ENCODE measurements around the gene STOML1. TPM values are rescaled to one million over a fixed set of nuclear protein-coding genes. Genes with fewer than 3 reads are reported as not detected.

The STOML1 gene
- total RNA-seq, 4 donors from 2014 or later = 0.75 to 14.6 (median 4.5) TPM

- Histone ChIP-seq H3K9me3 (no peaks in the 10 kb centered on the region), H3K4me3 (no peak overlapping the region), H3K36me3 (no peaks in the 10 kb centered on the region), H3K27me3 (no peaks in the 10 kb centered on the region), H3K4me1 (peaks cover 8 to 19% (median 10%) of the 10 kb centered on the region in 4 donors), H3K27ac (no peak overlapping the region)
- in situ Hi-C loops (cut with MboI; ENCODE audit: low pct_ligation_motif_present in 1 of 4, low pct_unique_long_range_greater_than_20kb in 1 of 4, low sequenced_read_pairs in 3 of 4) = loop anchor here in 1 of 4 donors (25.0 kb wide), 1 partner anchor 363 kb away; no protein-coding TSS in a partner anchor
- DNase-seq = no peak
- intact Hi-C loops (cut with DNase I; ENCODE audit: low total_unique reads) = no loop called here
- 86% methylated on average over 4 of the region's 4 CpGs; no CpG with 5 or more reads in 1 of the 2 donors for WGBS, 2 donors (ENCODE audit: low coverage in 1 of 2)
- TF ChIP-seq POLR2AphosphoS5 (IDR thresholded peaks at IDR 0.05) (no peak), CTCF (IDR thresholded peaks at IDR 0.05) (no peak), POLR2A (IDR thresholded peaks at IDR 0.05) (no peak), EP300 (IDR thresholded peaks at IDR 0.05; ENCODE audit: low read depth) (no peak)
Measured at GRCh38 chr15:73948982-73949381, 43.1 kb downstream of the STOML1 start.

GRCh38 chr15:73948396-73948795 lies 43.7 kb downstream of the STOML1 start:
- in situ Hi-C loops (cut with MboI; ENCODE audit: low pct_ligation_motif_present in 1 of 4, low pct_unique_long_range_greater_than_20kb in 1 of 4, low sequenced_read_pairs in 3 of 4) = loop anchor here in 1 of 4 donors (25.0 kb wide), 1 partner anchor 364 kb away; no protein-coding TSS in a partner anchor

GRCh38 chr15:73947651-73948050 lies 44.4 kb downstream of the STOML1 start:
- H3K4me3 ChIP-seq = no peak overlapping the region
- TF ChIP-seq POLR2A (IDR thresholded peaks at IDR 0.05) (no peak), EP300 (IDR thresholded peaks at IDR 0.05; ENCODE audit: low read depth) (no peak), POLR2AphosphoS5 (IDR thresholded peaks at IDR 0.05) (no peak), CTCF (IDR thresholded peaks at IDR 0.05) (no peak)
- intact Hi-C loops (cut with DNase I; ENCODE audit: low total_unique reads) (no loop called here), in situ Hi-C loops (cut with MboI; ENCODE audit: low pct_ligation_motif_present in 1 of 4, low pct_unique_long_range_greater_than_20kb in 1 of 4, low sequenced_read_pairs in 3 of 4) (loop anchor here in 1 of 4 donors (25.0 kb wide), 1 partner anchor 365 kb away; no protein-coding TSS in a partner anchor)
- no peaks in the 10 kb centered on the region for H3K36me3 ChIP-seq
- 93 to 100% methylated on average over 1 to 9 of the region's 9 CpGs for WGBS, 2 donors (ENCODE audit: low coverage in 1 of 2)
- peaks cover 8 to 19% (median 10%) of the 10 kb centered on the region in 4 donors for H3K4me1 ChIP-seq
- no peaks in the 10 kb centered on the region for H3K27me3 ChIP-seq
- H3K9me3 ChIP-seq = no peaks in the 10 kb centered on the region
- DNase-seq = no peak
- H3K27ac ChIP-seq = no peak overlapping the region

More at GRCh38 chr15:73948396-73948795, 43.7 kb downstream of the STOML1 start:
- Histone ChIP-seq H3K4me1 (peaks cover 8 to 19% (median 10%) of the 10 kb centered on the region in 4 donors), H3K9me3 (no peaks in the 10 kb centered on the region), H3K27me3 (no peaks in the 10 kb centered on the region), H3K27ac (no peak overlapping the region), H3K36me3 (no peaks in the 10 kb centered on the region), H3K4me3 (no peak overlapping the region)
- WGBS, 2 donors (ENCODE audit: low coverage in 1 of 2) = 85% methylated on average over 4 of the region's 4 CpGs; no CpG with 5 or more reads in 1 of the 2 donors
- TF ChIP-seq EP300 (IDR thresholded peaks at IDR 0.05; ENCODE audit: low read depth) = no peak
- TF ChIP-seq CTCF (IDR thresholded peaks at IDR 0.05) = no peak
- no peak for TF ChIP-seq POLR2A (IDR thresholded peaks at IDR 0.05)
- no peak for TF ChIP-seq POLR2AphosphoS5 (IDR thresholded peaks at IDR 0.05)
- intact Hi-C loops (cut with DNase I; ENCODE audit: low total_unique reads) = no loop called here
- DNase-seq = no peak

- no peak for DNase-seq
- in situ Hi-C loops (cut with MboI; ENCODE audit: low pct_ligation_motif_present in 1 of 4, low pct_unique_long_range_greater_than_20kb in 1 of 4, low sequenced_read_pairs in 3 of 4) = loop anchor here in 1 of 4 donors (25.0 kb wide), 1 partner anchor 365 kb away; no protein-coding TSS in a partner anchor
- Histone ChIP-seq H3K4me3 (no peak overlapping the region), H3K27me3 (no peaks in the 10 kb centered on the region), H3K9me3 (no peaks in the 10 kb centered on the region), H3K4me1 (peaks cover 5 to 13% (median 8%) of the 10 kb centered on the region in 4 donors), H3K36me3 (no peaks in the 10 kb centered on the region), H3K27ac (no peak overlapping the region)
- 95% methylated on average over 9 of the region's 9 CpGs; no CpG with 5 or more reads in 1 of the 2 donors for WGBS, 2 donors (ENCODE audit: low coverage in 1 of 2)
- no peak for TF ChIP-seq POLR2AphosphoS5 (IDR thresholded peaks at IDR 0.05)
- TF ChIP-seq EP300 (IDR thresholded peaks at IDR 0.05; ENCODE audit: low read depth) = no peak
- TF ChIP-seq POLR2A (IDR thresholded peaks at IDR 0.05) = no peak
- TF ChIP-seq CTCF (IDR thresholded peaks at IDR 0.05) = no peak
- intact Hi-C loops (cut with DNase I; ENCODE audit: low total_unique reads) = no loop called here
Measured at GRCh38 chr15:73946795-73947370, 45.2 kb downstream of the STOML1 start.
